IMR-90 (cell line): ENCODE data around the gene TCTA. TPM values are rescaled to one million over a fixed set of nuclear protein-coding genes. Genes with fewer than 3 reads are reported as not detected.

ENCODE experiments used
- ATAC-seq: fragments of 200-7000 bp; cut with Tn5 transposase; 2 replicates; pipeline ENCODE4 v1.9.1; 2020; ENCODE audit warnings: low read depth, mild to moderate bottlenecking, moderate library complexity
- BruUV-seq: library from RNA; stranded (reverse); fragments of 400-500 nt; replicated peaks from 2 replicates; lab custom pipeline; 2021; lab: Mats Ljungman, UMichigan
- CTCF ChIA-PET: fragments of 300-600 bp; formaldehyde crosslinking; extraction: SDS; loops from one replicate; lab custom pipeline; 2021; ENCODE audit warnings: antibody characterized with exemption; lab: Yijun Ruan, JAX
- POLR2A ChIA-PET: fragments of 300-600 bp; sonication (Branson Sonifier 250); formaldehyde crosslinking; loops from one replicate; lab custom pipeline; 2022; ENCODE audit warnings: antibody characterized with exemption; ENCODE audit not compliant: unreplicated experiment; lab: Charles Lee
- DNase-seq: peaks from one replicate; pipeline ENCODE4 v3.0.0; 2013
- H2AFZ ChIP-seq: replicated peaks from 2 replicates; pipeline ENCODE3; 2013; ENCODE audit warnings: low read length, mild to moderate bottlenecking; ENCODE audit not compliant: poor library complexity
- H2AK5ac ChIP-seq: 2 replicates; pipeline ENCODE4 v1.6.1; 2013; ENCODE audit warnings: low read depth, low read length, inconsistent platforms
- H2AK9ac ChIP-seq: replicated peaks from 2 replicates; pipeline ENCODE3; 2013; ENCODE audit warnings: mild to moderate bottlenecking, low read depth, low read length, moderate library complexity; ENCODE audit not compliant: poor library complexity
- H2BK120ac ChIP-seq: 2 replicates; pipeline ENCODE4 v1.6.1; 2013; ENCODE audit warnings: low read depth, low read length, inconsistent platforms
- H2BK15ac ChIP-seq: 3 replicates; pipeline ENCODE4 v1.6.1; 2013; ENCODE audit warnings: low read depth, low read length, inconsistent platforms
- H2BK20ac ChIP-seq: 2 replicates; pipeline ENCODE4 v1.6.1; 2013; ENCODE audit warnings: low read depth, mild to moderate bottlenecking, inconsistent platforms, low read length, moderate library complexity
- H2BK5ac ChIP-seq: 2 replicates; pipeline ENCODE4 v1.6.1; 2013; ENCODE audit warnings: mild to moderate bottlenecking, low read depth, low read length, inconsistent platforms; ENCODE audit not compliant: poor library complexity, severe bottlenecking
- H3K14ac ChIP-seq: replicated peaks from 2 replicates; pipeline ENCODE4 v1.6.1; 2013; ENCODE audit warnings: low read depth, low read length, inconsistent platforms
- H3K18ac ChIP-seq: 2 replicates; pipeline ENCODE4 v1.6.1; 2013; ENCODE audit warnings: low read depth, low read length, control low read depth
- H3K23ac ChIP-seq: 2 replicates; pipeline ENCODE4 v1.6.1; 2013; ENCODE audit warnings: low read depth, low read length, inconsistent platforms
- H3K27ac ChIP-seq: 2 replicates; pipeline ENCODE4 v1.5.1; 2013; ENCODE audit warnings: mild to moderate bottlenecking, control low read depth, low read length; ENCODE audit not compliant: insufficient read depth
- H3K27me3 ChIP-seq: 2 replicates; pipeline ENCODE4 v1.6.1; 2013; ENCODE audit warnings: low read length; ENCODE audit not compliant: control insufficient read depth, insufficient read depth
- H3K36me3 ChIP-seq: 2 replicates; pipeline ENCODE4 v1.6.1; 2013; ENCODE audit warnings: low read length, mixed read lengths; ENCODE audit not compliant: control insufficient read depth, insufficient read depth
- H3K4ac ChIP-seq: 2 replicates; pipeline ENCODE4 v1.6.1; 2013; ENCODE audit warnings: low read depth, low read length, inconsistent platforms
- H3K4me1 ChIP-seq: 2 replicates; pipeline ENCODE4 v1.6.1; 2013; ENCODE audit warnings: low read length, mixed read lengths; ENCODE audit not compliant: control insufficient read depth, insufficient read depth
- H3K4me2 ChIP-seq: 2 replicates; pipeline ENCODE4 v1.6.1; 2013; ENCODE audit warnings: low read depth, mild to moderate bottlenecking, control low read depth, low read length, moderate library complexity
- H3K4me3 ChIP-seq: 2 replicates; pipeline ENCODE4 v1.5.1; 2013; ENCODE audit warnings: low read depth, mild to moderate bottlenecking, control low read depth, low read length, moderate library complexity; ENCODE audit not compliant: insufficient read depth
- H3K56ac ChIP-seq: 2 replicates; pipeline ENCODE4 v1.6.1; 2013; ENCODE audit warnings: low read length, inconsistent platforms; ENCODE audit not compliant: insufficient read depth; ENCODE audit errors: extremely low read depth
- H3K79me1 ChIP-seq, 2 experiments: 2 replicates each; pipeline ENCODE4 v1.6.1; 2013; ENCODE audit warnings: low read length in 2 of 2, inconsistent platforms in 1 of 2, low read depth in 1 of 2
- H3K9ac ChIP-seq: 2 replicates; pipeline ENCODE4 v1.6.1; 2013; ENCODE audit warnings: low read depth, low read length, control low read depth
- H3K9me1 ChIP-seq: 2 replicates; pipeline ENCODE4 v1.6.1; 2013; ENCODE audit warnings: low read length, inconsistent platforms; ENCODE audit not compliant: insufficient read depth
- H3K9me3 ChIP-seq: 2 replicates; pipeline ENCODE4 v1.6.1; 2013; ENCODE audit warnings: low read length; ENCODE audit not compliant: control insufficient read depth, insufficient read depth
- H4K20me1 ChIP-seq: 2 replicates; pipeline ENCODE4 v1.6.1; 2013; ENCODE audit warnings: low read length, inconsistent platforms; ENCODE audit not compliant: insufficient read depth
- H4K5ac ChIP-seq: 2 replicates; pipeline ENCODE4 v1.6.1; 2013; ENCODE audit warnings: mild to moderate bottlenecking, low read depth, low read length, control low read depth
- H4K8ac ChIP-seq, 2 experiments: 2 replicates each; pipeline ENCODE4 v1.6.1; 2013; ENCODE audit warnings: low read depth in 2 of 2, low read length in 2 of 2, control low read depth in 1 of 2, inconsistent platforms in 1 of 2
- H4K91ac ChIP-seq: 2 replicates; pipeline ENCODE4 v1.6.1; 2013; ENCODE audit warnings: low read depth, low read length, inconsistent platforms; ENCODE audit not compliant: insufficient read depth
- BHLHE40 ChIP-seq: fragments of 150-350 bp; IDR thresholded peaks from 2 replicates; pipeline ENCODE4 v1.6.1; 2016; ENCODE audit warnings: mild to moderate bottlenecking, low read depth, low read length
- CHD1 ChIP-seq: IDR thresholded peaks from 2 replicates; pipeline ENCODE4 v1.6.1; 2012; ENCODE audit warnings: low read depth, low read length, improper control_type of control experiment
- CTCF ChIP-seq: conservative IDR thresholded peaks from 2 replicates; pipeline ENCODE4 v1.5.1; 2012; ENCODE audit warnings: mild to moderate bottlenecking, low read depth, low read length, improper control_type of control experiment
- FOS ChIP-seq: fragments of 150-350 bp; IDR thresholded peaks from 2 replicates; pipeline ENCODE4 v1.6.1; 2016; ENCODE audit warnings: low read depth, low read length
- POLR2A ChIP-seq: IDR thresholded peaks from 2 replicates; pipeline ENCODE4 v1.6.1; 2012; ENCODE audit warnings: mild to moderate bottlenecking, low read depth, low read length
- RFX5 ChIP-seq: IDR thresholded peaks from 2 replicates; pipeline ENCODE4 v1.8.0; 2012; ENCODE audit warnings: low read depth, mild to moderate bottlenecking, low read length, moderate library complexity
- WGBS, 2 experiments: methylation state at CpG; one replicate each; pipeline versions ENCODE4 v1.1.5 to v1.1.7; 2013; ENCODE audit warnings: missing lambda C conversion rate in 2 of 2; ENCODE audit not compliant: insufficient read length in 1 of 2; ENCODE audit errors: extremely low coverage in 2 of 2; 5-methylcytosine and 5-hydroxymethylcytosine counted together
- dilution Hi-C: fragments of 300-500 bp; cut with HindIII; formaldehyde crosslinking; loops from one replicate; pipeline ENCODE4 v1.14.3; 2018; ENCODE audit warnings: low sequenced_read_pairs; ENCODE audit not compliant: unreplicated experiment
- in situ Hi-C: fragments of 300-500 bp; cut with MboI; formaldehyde crosslinking; loops from 3 replicates; pipeline ENCODE4 v1.14.3; 2019; ENCODE audit warnings: low sequenced_read_pairs, inconsistent platforms, mixed read lengths
- intact Hi-C: fragments of 100-400 bp; cut with micrococcal nuclease; formaldehyde crosslinking; loops from 2 replicates; pipeline ENCODE4 v1.10.0; 2022
- polyA plus RNA-seq, 3 experiments: library from polyadenylated mRNA; depleted of rRNA; stranded (reverse); fragments of >200 nt; gene quantifications; 2 replicates each; pipeline ENCODE4 v1.2.3, GENCODE V29; 2012; ENCODE audit warnings: low replicate concordance in 1 of 3
- total RNA-seq: library from RNA; depleted of rRNA; stranded (reverse); fragments of >200 nt; gene quantifications from 2 replicates; pipeline ENCODE4 v1.2.3, GENCODE V29; 2012
- TF ChIP-seq, protein P1 (sequence below): fragments of 150-350 bp; IDR thresholded peaks from 2 replicates; pipeline ENCODE4 v1.6.1; 2017; ENCODE audit warnings: mild to moderate bottlenecking, antibody characterized with exemption, low read length, low read depth

Gene TCTA
- total and polyA plus RNA-seq, 2 of the 4 experiments (the other 2 are of a cell fraction), result 15.1 to 46.6 TPM

DNA sequence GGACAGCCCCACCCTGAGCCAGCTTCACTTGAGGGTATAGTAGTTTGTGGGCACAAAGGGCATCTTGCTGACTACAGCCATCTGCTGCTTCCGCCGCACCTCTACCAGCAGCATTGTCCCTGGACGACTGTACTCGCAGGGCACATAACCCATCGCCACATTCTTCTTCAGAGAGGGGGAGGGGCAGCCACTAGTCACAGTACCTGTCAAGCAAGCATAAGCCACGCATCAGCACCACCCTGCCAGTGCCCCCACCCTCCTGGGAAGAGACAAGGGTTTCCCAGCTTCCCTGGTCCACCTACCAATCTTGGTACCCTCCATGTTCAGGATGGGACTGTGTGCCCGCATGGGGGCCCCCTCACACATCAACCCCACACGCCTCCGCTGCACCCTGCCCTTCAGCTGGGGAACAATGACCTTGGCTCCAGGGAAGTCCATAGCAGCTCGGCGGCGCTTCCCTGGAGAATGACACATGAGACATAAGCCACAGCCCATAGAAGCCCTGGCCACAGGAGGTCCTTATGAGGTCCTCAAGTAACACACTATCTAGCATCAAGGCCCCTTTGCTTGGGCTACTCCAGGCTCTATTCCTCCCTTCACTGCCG lies 5.4 kb downstream of the TCTA start:
- Histone ChIP-seq H3K4ac (no peak overlapping the region), H3K9ac (no peak overlapping the region), H2BK15ac (no peak overlapping the region), H3K18ac (no peak overlapping the region), H3K9me1 (peaks cover 60% of the 10 kb centered on the region), H3K4me3 (no peak overlapping the region), H2BK20ac (no peak overlapping the region), H2AK9ac (peak overlapping the region; percentile 23), H3K27me3 (no peaks in the 10 kb centered on the region), H3K27ac (no peak overlapping the region), H3K9me3 (no peaks in the 10 kb centered on the region), H2BK5ac (no peak overlapping the region), H3K4me1 (peaks cover 25% of the 10 kb centered on the region), H4K8ac (no peak overlapping the region), H3K56ac (no peak overlapping the region), H4K5ac (no peak overlapping the region), H2AK5ac (peak overlapping the region; percentile 27; the same call in 1 of the 2 replicates), H3K23ac (no peak overlapping the region), H3K4me2 (no peak overlapping the region), H3K14ac (no peak overlapping the region), H4K91ac (no peak overlapping the region), H3K79me1 (peaks cover 15 to 78% of the 10 kb centered on the region in 2 experiments; a peak in 3 of 4 replicates), H2BK120ac (no peak overlapping the region), H2AFZ (no peak overlapping the region), H3K36me3 (peaks cover 33% of the 10 kb centered on the region), H4K20me1 (peaks cover 9% of the 10 kb centered on the region)
- in situ Hi-C loops (no loop called here), intact Hi-C loops (no loop called here), dilution Hi-C loops (no loop called here)
- CTCF ChIA-PET, result no interaction called here
- ATAC-seq (no peak), DNase-seq (no peak)
- no TSS peak for BruUV-seq
- POLR2A ChIA-PET, result no interaction called here
- TF ChIP-seq CHD1 (no peak), RFX5 (no peak), POLR2A (no peak), CTCF (no peak), BHLHE40 (no peak), FOS (no peak)
- TF ChIP-seq, protein P1, sequence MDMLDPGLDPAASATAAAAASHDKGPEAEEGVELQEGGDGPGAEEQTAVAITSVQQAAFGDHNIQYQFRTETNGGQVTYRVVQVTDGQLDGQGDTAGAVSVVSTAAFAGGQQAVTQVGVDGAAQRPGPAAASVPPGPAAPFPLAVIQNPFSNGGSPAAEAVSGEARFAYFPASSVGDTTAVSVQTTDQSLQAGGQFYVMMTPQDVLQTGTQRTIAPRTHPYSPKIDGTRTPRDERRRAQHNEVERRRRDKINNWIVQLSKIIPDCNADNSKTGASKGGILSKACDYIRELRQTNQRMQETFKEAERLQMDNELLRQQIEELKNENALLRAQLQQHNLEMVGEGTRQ, result no peak
- 100% methylated on average over 2 of the region's 13 CpGs; no CpG with 5 or more reads in 1 of the 2 experiments for WGBS, 2 experiments
